ENCODE results near the gene XRCC1. TPM values are rescaled to one million over a fixed set of nuclear protein-coding genes. Genes with fewer than 3 reads are reported as not detected.

The XRCC1 gene
- total and polyA plus RNA-seq, 10 of the 15 experiments (the other 5 are each of a cell fraction or from before 2014, with no cell fraction given), result 2.0 to 51.1 (median 33.7) TPM

DNA sequence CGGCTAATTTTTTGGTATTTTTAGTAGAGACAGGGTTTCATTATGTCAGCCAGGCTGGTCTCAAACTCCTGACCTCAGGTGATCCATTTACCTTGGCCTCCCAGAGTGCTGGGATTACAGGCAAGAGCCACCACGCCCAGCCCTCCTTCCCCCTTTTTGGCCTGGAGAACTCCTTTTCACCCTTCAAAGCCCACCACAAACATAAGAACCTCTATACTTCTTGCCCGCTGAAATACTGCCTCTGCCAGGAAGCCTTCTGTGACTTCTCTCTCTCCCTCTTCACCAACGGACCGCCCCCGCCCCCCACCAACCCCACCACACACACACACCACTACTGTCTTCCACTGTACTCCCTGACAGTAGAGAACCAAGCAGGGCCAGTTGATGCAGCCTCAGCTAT is 41.6 kb upstream of the XRCC1 start (continued):
- no peak for TF ChIP-seq BMI1 (IDR thresholded peaks at IDR 0.05; ENCODE audit: borderline replicate concordance)

DNA sequence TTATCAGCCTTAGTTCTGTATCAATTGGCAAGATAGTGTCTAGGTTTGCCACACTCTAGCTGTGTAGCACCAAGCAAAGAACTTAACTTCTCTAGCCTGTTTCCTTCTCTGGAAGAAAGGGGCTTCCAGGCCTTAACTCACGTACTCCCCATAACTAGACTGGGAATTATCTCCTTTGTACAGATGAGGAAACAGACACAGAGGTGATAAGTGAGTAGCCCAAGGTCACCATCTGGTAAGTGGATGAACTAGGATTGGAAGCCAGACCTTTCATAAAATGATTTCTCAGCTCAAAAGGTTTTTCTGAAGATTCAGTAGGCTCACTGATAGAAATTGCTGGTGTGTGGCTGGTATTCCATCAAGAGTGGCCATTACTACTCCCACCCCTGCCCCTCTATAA is 41.0 kb upstream of the XRCC1 start:
- Histone ChIP-seq H3K4me2 (ENCODE audit: control insufficient read depth, insufficient read depth) (no peak overlapping the region), H3K27me3 (replicated peaks in 1 of 2; ENCODE audit: control insufficient read depth in 2 of 2, insufficient read depth in 2 of 2, low read length in 1 of 2) (no peaks in the 10 kb centered on the region), H3K36me3 (ENCODE audit: control insufficient read depth in 2 of 2, insufficient read depth in 2 of 2, low read length in 1 of 2) (peaks cover 3 to 8% of the 10 kb centered on the region in 2 experiments; a peak in 3 of 4 replicates), H3K27ac (ENCODE audit: control insufficient read depth, insufficient read depth) (no peak overlapping the region), H3K79me2 (ENCODE audit: control insufficient read depth, insufficient read depth, low read length) (peaks cover 20% of the 10 kb centered on the region), H3K9me3 (replicated peaks; ENCODE audit: control insufficient read depth, insufficient read depth, low read length) (no peaks in the 10 kb centered on the region), H2AFZ (ENCODE audit: control insufficient read depth, low read depth, low read length) (no peak overlapping the region), H3K9ac (ENCODE audit: control insufficient read depth, insufficient read depth, low read length) (no peak overlapping the region), H3K4me1 (ENCODE audit: control insufficient read depth, insufficient read depth, low read length) (peaks cover 6% of the 10 kb centered on the region; the same call in 1 of the 2 replicates), H4K20me1 (ENCODE audit: control insufficient read depth, insufficient read depth) (no peaks in the 10 kb centered on the region), H3K4me3 (no peak overlapping the region)
- no peak for FAIRE-seq
- TF ChIP-seq ZNF207 (IDR thresholded peaks at IDR 0.05; ENCODE audit: borderline replicate concordance) (no peak), RCOR1 (conservative IDR thresholded peaks at IDR 0.05; ENCODE audit: low read depth, low read length) (no peak), NR2C2 (IDR thresholded peaks at IDR 0.05; ENCODE audit: borderline replicate concordance, control insufficient read depth, insufficient read length, low read depth) (no peak), ASH2L (IDR thresholded peaks at IDR 0.05; ENCODE audit: borderline replicate concordance, low read depth) (no peak), CREM (IDR thresholded peaks at IDR 0.05; ENCODE audit: low read depth) (no peak), CHD1 (IDR thresholded peaks at IDR 0.05; ENCODE audit: low read depth, low read length) (no peak), TCF7 (IDR thresholded peaks at IDR 0.05; ENCODE audit: borderline replicate concordance) (no peak), EGR1 (IDR thresholded peaks at IDR 0.05; ENCODE audit: borderline replicate concordance in 1 of 2, low read depth in 2 of 2, low read length in 2 of 2) (no peak), BRCA1 (IDR thresholded peaks at IDR 0.05; ENCODE audit: low read depth, low read length) (no peak), RB1 (IDR thresholded peaks at IDR 0.05; ENCODE audit: borderline replicate concordance) (no peak)
- TF ChIP-seq, protein P1, sequence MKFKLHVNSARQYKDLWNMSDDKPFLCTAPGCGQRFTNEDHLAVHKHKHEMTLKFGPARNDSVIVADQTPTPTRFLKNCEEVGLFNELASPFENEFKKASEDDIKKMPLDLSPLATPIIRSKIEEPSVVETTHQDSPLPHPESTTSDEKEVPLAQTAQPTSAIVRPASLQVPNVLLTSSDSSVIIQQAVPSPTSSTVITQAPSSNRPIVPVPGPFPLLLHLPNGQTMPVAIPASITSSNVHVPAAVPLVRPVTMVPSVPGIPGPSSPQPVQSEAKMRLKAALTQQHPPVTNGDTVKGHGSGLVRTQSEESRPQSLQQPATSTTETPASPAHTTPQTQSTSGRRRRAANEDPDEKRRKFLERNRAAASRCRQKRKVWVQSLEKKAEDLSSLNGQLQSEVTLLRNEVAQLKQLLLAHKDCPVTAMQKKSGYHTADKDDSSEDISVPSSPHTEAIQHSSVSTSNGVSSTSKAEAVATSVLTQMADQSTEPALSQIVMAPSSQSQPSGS (IDR thresholded peaks at IDR 0.05; ENCODE audit: low read length), result no peak
- ChIA-PET POLR2A (no interaction called here), SMC1A (ENCODE audit: uncharacterized antibody, unreplicated experiment) (interaction anchor here (0.6 to 1.7 kb wide), 2 partner anchors 10 to 230 kb away, joined by 3 read pairs; no protein-coding TSS in a partner anchor), CTCF (interaction anchor here (1.9 kb wide), 1 partner anchor 21 kb away, joined by 6 read pairs; no protein-coding TSS in a partner anchor), RAD21 (ENCODE audit: unreplicated experiment) (interaction anchor here (1.3 to 1.4 kb wide), 2 partner anchors 19 to 20 kb away, joined by 3 read pairs; partner anchors contain the start of genes IRGQ and ZNF576)
- ATAC-seq, result no peak
- WGBS (ENCODE audit: insufficient coverage, insufficient replicate concordance, low lambda C conversion rate, missing lambda C conversion rate), result 100% methylated on average over 1 of the region's 1 CpG
- no peak for DNase-seq (ENCODE audit: low read depth, low spot score)
- no TSS peak for BruUV-seq (replicated peaks)
- intact Hi-C loops (cut with micrococcal nuclease; ENCODE audit: unreplicated experiment), result no loop called here
- in situ Hi-C loops (cut with MboI), result no loop called here

All from GM12878 (cell line).